Hepatic stellate cell (primary cell): ENCODE data around the gene SEC63.
A peak's percentile ranks its signal among the peaks of the same experiment; 100 is the strongest.
"Not testable (repeated sequence)": the region's sequence is repeated elsewhere in the genome, so short reads cannot be mapped to it uniquely, and the experiment has no call there.

Source experiments
- DNase-seq: peaks from one replicate; pipeline ENCODE4 v3.0.0; 2011; ENCODE audit warnings: low spot score

SEC63 gene

DNA sequence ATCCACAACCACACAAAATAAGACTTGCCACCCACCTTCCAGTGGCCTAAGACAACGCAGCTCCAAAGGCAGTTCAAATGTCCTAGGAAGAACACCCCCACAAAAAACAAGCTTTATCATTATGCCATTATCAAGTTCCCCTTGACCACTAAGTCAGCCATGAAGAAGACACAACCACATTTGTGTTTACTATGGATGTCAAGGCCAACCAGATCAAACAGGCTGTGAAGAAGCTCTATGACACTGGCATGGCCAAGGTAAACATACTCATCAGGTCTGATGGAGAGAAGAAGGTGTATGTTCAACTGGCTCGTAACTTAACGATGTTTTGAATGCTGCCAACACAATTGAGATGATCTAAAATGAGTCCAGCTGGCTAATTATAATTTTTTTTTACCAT, 26.1 kb downstream of the SEC63 start:
- no peak for DNase-seq

DNA sequence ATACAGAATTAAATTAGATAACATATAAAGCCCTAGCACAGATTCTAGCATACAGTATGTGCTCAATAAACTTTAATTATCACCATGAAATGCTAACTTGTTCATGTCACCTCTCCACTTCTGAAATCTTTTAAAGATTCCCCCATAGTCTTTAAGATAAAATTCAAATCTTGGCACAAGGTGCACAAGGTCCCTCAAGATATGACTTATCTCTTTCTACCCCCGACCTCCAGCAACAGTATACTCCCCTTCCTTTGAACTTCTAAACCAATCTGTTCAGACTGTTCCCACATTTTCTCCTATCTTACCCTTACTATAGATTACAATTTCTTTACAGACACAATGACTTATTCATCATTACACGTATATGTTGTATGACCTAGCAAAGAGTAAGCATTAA, 29.0 kb downstream of the SEC63 start:
- no peak for DNase-seq

DNA sequence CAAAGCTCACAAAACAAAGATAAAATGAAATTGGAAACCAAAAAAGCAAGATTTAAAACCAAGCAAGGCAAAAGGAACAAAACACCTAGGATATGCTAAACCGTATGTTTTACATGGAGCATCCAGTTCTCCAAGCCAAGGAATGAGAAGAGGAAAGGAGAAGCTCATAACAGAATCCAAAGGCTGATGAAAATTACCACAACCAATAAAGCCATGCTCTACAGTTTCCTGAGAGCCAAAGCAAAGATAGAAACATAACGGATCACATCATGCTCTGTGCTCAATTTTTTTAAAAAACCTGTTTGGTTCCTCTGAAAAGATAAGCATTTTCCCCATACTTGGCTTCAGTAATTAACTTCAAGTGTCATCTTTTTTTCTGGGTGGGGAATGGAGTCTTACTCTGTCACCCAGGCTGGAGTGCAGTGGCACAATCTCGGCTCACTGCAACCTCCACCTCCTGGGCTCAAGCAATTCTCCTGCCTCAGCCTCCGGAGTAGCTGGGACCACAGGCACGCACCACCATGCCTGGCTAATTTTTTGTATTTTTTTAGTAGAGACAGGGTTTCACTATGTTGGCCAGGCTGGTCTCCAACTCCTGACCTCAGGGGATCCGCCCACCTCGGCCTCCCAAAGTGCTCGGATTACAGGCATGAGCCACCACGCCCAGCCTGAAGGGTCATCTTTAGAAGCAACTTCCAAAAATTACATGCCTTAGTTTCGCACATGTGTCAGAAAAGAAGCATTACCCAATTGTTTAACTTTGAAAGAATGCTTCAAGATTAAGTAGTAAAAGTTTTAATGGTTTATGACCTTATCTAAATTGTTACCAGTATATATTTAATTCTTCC, 31.1 kb downstream of the SEC63 start:
- not testable (repeated sequence) for DNase-seq

DNA sequence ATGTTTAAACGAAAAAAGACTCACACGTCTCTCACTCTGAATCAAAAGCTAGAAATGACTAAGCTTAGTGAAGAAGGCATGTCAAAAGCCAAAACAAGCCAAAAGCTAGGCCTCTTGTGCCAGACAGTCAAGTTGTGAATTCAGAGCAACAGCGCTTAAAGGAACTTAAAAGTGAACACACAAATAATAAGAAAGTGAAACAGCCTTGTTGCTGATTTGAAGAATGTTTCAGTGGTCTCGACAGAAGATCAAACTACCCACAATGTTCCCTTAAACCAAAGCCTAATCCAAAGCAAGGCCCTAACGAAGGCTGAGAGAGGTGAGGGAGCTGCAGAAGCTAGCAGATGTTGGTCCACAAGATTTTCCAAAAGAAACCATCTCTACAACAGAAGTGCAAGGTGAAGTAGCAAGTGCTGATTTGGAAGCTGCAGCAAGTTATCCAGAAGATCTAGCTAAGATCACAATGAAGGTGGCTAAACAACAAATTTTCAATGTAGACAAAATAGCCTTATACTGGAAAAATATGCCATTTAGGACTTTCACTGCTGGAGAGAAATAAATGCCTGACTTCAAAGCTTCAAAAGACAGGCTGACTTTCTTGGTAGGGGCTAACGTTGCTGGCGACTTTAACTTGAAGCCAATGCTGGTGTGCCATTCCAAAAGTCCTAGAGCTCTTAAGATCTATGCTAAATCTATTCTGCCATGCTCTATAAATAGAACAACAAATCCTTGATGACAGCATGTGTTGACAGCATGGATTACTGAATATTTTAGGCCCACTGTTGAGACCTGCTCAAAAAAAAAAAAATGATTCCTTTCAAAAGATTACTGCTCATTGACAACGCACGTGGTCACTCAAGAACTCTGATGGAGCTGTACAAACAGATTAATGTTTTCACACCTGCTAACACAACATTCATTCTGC, 40.3 kb downstream of the SEC63 start:
- DNase-seq: no peak

DNA sequence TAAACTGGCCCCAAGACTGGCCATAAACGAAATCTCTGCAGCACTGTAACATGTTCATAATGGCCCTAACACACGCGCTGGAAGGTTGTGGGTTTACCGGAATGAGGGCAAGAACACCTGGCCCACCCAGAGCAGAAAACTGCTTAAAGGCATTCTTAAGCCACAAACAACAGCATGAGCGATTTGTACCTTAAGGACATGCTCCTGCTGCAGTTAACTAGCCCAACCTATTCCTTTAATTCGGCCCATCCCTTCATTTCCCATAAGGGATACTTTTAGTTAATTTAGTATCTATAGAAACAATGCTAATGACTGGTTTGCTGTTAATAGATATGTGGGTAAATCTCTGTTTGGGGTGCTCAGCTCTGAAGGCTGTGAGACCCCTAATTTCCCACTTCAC, 41.0 kb downstream of the SEC63 start:
- not testable (repeated sequence) for DNase-seq

DNA sequence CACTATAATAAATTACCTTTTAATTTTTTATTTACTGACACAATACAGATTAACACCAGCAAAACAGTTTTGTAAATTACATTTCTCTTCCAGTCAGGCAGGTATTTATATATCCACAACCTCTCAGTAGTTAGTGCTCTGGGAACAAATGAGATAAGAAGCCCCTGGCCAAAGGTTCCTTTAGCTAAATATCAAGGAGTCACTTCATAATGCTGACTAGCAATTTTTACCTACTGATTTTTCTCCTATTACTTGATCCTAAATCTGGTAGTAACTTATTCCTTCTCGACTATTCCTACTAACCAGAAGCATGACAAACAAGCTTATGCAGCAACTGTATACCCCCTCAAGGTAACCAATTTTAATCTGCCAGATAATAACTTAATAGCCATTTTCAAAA, 46.3 kb downstream of the SEC63 start:
- no peak for DNase-seq

DNA sequence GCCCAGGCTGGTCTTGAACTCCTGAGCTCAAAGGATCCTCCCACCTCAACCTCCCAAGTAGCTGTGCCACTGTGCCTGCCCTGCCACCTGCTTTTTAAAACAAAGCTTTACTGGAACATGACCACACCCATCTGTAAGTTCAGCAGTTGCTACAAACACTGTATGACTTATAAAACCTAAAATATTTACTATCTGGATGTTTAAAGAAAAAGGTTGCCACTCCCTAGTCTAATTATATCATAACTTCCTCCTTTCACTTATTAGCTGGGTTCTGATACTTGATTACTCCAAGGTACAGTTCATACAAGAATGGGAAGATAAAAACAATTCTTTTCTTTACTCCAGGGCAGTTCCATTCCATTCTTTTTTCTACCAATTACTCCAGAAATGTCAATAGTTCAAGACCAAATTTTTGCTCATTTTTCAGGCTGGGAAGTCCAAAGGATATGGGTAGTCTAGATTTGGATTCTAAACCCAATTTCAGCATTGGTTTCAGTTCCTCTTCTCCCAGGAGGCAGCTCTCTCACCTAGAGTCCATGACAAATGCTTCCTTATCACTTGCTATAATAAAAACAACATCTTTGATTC, 63.1 kb downstream of the SEC63 start:
- no peak for DNase-seq

DNA sequence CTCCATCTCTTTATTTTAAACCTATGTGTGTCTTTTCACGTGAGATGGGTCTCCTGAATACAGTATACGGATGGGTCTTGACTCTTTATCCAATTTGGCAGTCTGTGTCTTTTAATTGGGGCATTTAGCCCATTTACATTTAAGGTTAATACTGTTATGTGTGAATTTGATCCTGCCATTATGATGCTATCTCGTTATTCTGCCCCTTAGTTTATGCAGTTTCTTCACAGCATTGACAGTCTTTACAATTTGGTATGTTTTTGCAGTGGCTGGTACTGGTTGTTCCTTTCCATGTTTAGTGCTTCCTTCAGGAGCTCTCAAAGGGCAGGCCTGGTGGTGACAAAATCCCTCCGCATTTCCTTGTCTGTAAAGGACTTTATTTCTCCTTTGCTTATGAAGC, 67.6 kb downstream of the SEC63 start:
- DNase-seq: not testable (repeated sequence)

DNA sequence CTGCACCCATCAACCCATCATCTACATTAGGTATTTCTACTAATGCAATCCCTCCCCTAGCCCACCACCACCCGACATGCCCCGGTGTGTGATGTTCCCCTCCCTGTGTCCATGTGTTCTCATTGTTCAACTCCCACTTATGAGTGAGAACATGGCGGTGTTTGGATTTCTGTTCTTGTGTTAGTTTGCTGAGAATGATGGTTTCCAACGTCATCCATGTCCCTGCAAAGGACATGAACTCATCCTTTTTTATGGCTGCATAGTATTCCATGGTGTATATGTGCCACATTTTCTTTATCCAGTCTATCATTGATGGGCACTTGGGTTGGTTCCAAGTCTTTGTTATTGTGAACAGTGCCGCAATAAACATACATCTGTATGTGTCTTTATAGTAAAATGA, 72.1 kb downstream of the SEC63 start:
- DNase-seq: not testable (repeated sequence)

DNA sequence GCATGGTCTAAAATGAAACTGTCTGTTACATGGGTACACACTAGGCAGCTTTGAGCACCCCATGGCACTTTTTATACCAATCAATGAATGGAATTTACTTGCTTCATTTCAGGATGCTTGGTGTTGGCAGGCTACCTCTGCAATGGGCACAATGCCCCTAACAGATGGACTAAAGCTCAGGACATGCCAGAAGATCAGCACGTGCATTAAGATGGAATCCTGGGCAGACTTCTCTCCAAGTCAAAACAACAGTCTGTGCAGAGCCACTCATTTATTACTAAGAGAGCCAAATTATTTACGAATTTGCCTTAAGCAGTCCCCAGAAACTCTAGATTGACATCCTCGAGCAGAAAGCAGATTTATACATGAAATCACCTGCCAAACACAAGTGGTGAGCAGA, 78.1 kb downstream of the SEC63 start:
- DNase-seq: no peak

DNA sequence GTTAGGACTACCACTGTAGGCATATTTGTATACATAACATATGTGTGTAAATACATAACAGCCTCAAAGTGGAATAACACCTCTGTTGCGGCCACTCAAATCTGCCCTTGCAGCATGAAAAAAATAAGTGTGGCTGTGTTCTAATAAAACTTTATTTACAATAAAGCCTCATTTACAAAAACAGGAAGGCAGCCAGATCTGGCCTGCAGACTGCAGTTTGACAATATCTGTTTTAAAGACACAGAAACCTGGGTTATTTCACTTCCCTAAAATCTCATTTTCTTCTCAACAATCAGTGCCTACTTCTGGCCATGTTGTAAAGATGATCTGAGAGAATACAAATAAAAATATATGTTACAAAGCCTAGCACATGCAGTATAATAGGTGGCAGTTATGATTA, 80.0 kb downstream of the SEC63 start:
- no peak for DNase-seq

DNA sequence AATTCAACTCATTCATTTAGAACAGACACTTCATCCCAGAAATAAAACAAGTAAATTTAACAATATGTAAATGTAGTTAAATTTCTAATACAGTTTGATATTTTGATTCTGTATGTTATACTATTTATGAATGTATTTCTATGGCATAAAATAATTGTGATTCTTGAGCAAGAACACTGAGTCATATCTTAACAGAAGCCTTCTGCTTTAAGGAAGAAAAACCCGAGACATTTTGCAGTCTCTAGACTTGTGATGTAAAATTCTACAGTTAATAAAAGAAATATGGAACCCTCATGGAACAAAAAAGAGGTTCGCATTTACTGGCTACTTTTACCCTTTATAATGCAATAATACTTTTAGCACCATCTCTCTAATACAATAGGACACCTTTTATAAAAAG, 86.0 kb downstream of the SEC63 start:
- no peak for DNase-seq

DNA sequence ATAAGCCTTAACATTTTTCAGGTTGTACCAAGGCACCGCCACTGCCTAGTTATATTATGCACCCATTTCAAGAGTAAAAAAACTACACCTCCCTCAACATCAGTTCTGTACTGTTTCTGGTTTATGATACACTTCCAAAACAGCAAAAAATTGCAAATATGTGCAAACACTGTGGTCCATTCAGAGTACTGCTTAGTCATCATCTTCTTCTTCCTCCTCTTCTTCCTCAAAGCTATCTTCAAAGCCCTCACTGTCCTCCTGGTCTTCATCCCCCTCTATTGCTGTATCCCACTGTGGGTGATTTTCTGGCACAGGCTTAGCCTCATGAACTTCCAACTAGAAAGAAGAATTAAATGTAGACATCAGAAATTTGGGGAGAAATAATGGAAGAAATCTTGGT, 86.5 kb downstream of the SEC63 start:
- not testable (repeated sequence) for DNase-seq

DNA sequence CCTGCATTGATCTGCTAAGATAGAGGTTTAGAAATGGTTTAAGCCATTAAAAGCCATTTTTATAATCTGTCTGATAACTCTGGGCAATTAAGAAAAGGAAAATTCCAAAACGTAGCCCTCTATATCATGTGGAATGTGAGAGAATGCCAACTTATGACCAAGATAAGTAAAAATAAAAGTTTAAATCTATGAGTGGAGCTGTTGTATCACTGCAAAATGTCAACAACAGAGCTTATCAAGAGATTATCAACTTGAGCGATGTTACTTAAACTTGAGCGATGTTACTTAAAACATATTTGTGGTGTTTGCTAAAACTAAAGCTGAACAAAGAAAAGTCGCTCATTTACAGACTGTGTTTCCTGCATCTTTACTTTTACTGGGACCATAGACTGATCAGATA, 87.0 kb downstream of the SEC63 start:
- no peak for DNase-seq

DNA sequence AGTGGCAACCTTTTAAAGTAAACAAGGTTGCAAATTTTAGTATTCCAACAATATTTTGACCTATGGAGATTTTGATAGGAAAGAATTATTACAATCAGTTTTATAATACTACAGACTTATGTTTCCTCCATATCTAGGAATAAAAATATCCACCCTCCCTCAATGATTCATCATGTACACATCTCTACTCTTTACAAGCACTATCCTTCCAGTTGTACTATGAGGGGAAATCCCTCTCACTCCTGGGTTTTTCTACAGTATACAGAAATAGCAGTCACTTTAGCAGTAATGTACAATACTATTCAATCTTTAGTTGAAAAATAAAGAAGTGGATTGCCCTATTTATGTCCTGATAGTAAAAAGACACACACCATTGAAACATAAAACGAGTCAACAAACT, 87.6 kb downstream of the SEC63 start:
- peak; percentile 51 for DNase-seq

DNA sequence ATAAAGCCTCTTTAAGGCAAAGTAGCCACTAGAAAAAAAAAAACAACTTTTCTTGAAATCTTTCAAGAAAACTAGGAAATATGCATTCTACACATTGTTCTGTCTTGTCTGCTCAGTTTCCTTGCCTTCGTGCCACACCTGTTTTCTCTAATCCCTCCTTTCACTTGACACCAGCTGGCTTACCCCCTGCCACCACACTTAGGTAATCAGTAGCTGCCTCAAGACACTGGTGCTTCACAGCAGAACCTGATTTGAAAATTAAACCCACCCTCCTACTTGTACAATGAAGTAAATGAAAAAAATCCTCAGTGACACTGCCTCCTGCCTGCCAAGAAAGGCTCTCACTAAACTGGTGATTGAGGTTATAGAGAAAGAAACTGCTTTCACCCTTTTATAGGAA, 88.1 kb downstream of the SEC63 start:
- DNase-seq: no peak

DNA sequence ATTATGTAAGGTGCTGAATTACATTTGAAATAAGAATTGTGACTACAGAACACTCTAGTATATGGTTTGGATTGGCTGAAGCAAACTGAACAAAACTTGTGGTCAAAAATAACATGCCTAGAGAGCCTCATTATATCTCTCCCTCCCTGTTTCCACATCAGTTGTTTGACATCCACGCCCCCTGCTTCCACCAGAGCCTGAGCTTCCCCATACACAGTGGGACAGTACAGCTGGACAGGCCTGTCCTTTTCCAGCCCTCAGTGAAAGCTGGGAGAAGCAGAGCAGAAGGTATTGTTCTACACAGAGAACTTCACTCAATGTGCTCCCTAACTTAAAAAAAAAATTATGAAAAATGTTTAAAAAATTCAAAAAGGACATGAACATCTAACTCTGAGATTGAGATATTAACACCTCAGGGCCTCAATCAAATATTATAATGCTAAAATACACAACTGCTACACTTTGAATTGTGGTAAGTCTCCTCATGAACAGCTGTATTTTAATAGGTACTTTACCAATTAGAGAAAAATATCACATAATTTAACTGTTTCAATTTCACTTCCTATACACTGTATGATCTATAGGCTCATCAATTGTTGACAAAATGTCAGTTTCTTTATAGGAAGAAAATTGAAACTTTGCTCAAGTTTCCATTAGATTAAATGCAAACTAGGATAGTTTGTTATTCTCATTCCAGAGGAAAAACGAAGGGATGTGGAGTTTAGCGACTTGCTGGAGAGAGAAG, 89.0 kb downstream of the SEC63 start:
- DNase-seq: no peak

DNA sequence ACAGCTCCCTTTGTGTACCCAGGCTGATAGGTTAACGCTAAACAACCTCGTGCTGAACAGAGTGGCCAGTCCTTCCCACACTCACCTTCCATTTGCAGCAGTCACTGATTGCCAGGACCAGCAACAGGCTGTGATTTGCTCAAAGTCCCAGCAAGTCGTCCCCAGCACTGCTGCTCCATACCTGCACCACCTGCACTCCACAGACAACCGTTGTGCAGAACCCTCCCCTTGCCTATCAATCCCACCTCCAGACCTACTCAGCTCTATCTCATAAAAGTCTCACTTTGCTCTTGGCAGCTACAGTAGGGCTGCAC, 90.7 kb downstream of the SEC63 start:
- no peak for DNase-seq

DNA sequence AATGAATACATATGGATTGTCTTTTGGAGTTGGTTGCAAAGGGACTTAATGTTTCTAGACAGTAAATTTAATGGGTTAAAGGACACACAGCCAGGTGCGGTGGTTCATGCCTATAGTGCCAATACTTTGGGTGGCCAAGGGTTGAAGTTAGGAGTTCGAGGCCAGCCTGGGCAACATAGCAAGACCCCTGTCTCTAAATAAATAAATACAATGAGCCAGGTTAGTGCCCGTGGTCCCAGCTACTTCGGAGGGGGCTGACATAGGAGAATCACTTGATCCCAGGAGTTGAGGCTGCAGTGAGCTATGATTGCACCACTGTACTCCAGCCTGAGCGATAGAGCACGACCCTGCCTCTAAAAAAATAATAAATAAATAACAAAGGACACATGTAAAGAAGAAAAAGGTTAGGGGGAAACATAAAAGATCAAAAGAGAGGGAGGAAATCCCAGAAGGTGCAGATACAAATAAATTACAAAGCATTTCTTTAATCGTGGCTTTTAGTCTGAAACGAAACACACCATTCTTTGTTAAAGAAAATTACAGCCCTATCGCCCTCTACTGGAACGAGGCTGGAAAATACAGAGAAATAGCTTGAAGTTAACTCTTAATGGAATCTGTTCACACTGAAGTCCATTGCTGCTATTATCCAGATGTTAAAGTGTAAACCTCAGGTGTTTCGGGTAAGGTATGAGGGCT, 91.3 kb downstream of the SEC63 start:
- DNase-seq: peak; percentile 42

DNA sequence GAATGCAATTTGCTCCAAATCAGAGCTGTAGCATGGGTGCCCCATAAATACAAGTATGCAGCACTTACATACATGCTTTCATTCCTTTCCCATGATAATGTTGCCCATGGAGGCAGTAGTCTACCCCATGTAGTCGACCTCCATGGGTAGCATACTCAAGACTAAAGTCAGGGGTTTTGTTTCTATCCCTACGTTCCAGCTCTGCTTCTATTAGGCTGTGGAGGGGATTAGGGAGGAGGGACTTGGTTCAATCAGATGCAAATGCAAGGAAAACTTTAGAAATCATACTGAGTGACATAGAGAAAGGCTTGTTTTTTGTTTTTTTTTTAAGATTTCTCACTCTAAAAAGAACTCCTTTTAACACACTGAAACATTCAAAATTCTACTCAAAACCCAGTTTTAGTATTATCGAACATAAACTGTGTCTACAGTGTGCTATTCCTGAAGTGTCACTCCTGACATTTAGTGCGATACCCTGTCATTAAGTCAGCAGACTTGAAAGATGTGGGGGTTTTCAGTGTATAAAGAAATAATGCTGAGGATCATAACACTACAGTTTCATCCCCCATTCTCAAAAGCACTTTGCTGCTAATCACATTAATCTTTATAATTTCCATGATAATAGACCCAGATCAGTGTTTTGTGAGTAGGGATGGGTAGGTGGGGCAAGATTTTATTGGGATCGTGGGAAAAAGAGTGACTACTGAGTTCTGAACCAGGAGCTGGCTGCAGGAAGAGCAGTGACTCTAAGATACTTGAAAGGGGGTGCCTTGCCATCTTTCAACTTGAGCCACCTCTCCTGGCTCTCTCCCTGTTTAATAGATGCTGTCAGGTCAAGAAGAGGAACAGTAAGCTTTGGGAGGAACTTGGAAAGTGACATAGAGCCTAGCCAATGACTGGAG, 93.5 kb downstream of the SEC63 start:
- DNase-seq: no peak

DNA sequence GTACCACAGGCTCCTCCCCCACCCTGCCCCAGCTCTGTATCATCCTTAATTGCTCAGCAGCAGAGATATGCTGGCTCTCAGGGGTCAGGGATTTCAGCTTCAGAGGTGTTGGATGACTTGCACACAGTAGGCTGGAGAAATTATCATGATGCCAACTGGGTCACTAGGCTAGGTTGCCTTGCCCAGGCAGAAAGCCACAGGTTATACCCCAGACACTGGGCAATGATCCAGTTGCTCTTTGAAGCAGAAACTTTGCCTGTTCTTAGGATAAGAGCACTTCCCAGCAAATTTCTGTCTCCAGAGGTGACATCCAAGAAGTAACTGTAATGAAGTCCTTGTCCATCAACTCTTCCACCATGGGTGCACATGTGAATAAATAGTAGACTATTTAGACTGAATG, 95.6 kb downstream of the SEC63 start:
- no peak for DNase-seq
